GM12878 (cell line): ENCODE measurements around the gene GALNS. TPM values are rescaled to one million over a fixed set of nuclear protein-coding genes. Genes with fewer than 3 reads are reported as not detected.

Source experiments
- ATAC-seq: fragments of 200-7000 bp; cut with Tn5 transposase; 3 replicates; pipeline ENCODE4 v1.9.1; 2020; ENCODE audit warnings: mild to moderate bottlenecking, moderate library complexity
- BruUV-seq: library from RNA; stranded (reverse); fragments of 400-500 nt; replicated peaks from 2 replicates; lab custom pipeline; 2021; lab: Mats Ljungman, UMichigan
- CTCF ChIA-PET: fragments of 300-600 bp; sonication (Branson Sonifier 250); formaldehyde crosslinking; extraction: SDS; loops from one replicate; lab custom pipeline; 2021; ENCODE audit warnings: inconsistent platforms; lab: Yijun Ruan, JAX
- POLR2A ChIA-PET: fragments of 350-600 bp; formaldehyde crosslinking; extraction: SDS; loops from one replicate; lab custom pipeline; 2021; ENCODE audit warnings: inconsistent platforms; lab: Charles Lee
- RAD21 ChIA-PET: fragments of 300-600 bp; sonication (Branson Sonifier 250); formaldehyde crosslinking; loops from one replicate; lab custom pipeline; 2023; ENCODE audit warnings: antibody characterized with exemption; ENCODE audit not compliant: unreplicated experiment; lab: Charles Lee
- SMC1A ChIA-PET: fragments of 300-600 bp; sonication (Branson Sonifier 250); formaldehyde crosslinking; loops from one replicate; lab custom pipeline; 2023; ENCODE audit not compliant: unreplicated experiment, uncharacterized antibody; lab: Charles Lee
- DNase-seq: peaks from one replicate; pipeline ENCODE4 v3.0.0-alpha.2; 2011; ENCODE audit warnings: low read depth, low spot score
- FAIRE-seq: peaks from 3 replicates; lab custom pipeline; 2011; peaks lifted over from hg19 to GRCh38; lab: Jason Lieb, UNC
- H2AFZ ChIP-seq: 2 replicates; pipeline ENCODE4 v1.6.0; 2011; ENCODE audit warnings: low read depth, low read length, control low read depth; ENCODE audit not compliant: control insufficient read depth
- H3K27ac ChIP-seq: 2 replicates; pipeline ENCODE4 v1.5.1; 2011; ENCODE audit warnings: control low read depth; ENCODE audit not compliant: control insufficient read depth, insufficient read depth
- H3K27me3 ChIP-seq, 2 experiments: replicated peaks in 1 of 2; 2 replicates each; pipeline versions ENCODE4 v1.6.0 to v1.6.1; 2011; ENCODE audit warnings: low read length in 1 of 2; ENCODE audit not compliant: control insufficient read depth in 2 of 2, insufficient read depth in 2 of 2
- H3K36me3 ChIP-seq, 2 experiments: 2 replicates each; pipeline ENCODE4 v1.5.1; 2011; ENCODE audit warnings: low read length in 1 of 2; ENCODE audit not compliant: control insufficient read depth in 2 of 2, insufficient read depth in 2 of 2
- H3K4me1 ChIP-seq: 2 replicates; pipeline ENCODE4 v1.6.1; 2011; ENCODE audit warnings: mild to moderate bottlenecking, low read length, moderate library complexity, mixed read lengths; ENCODE audit not compliant: control insufficient read depth, insufficient read depth
- H3K4me2 ChIP-seq: 2 replicates; pipeline ENCODE4 v1.6.0; 2011; ENCODE audit warnings: control low read depth; ENCODE audit not compliant: control insufficient read depth, insufficient read depth
- H3K4me3 ChIP-seq: fragments of 200-600 bp; sonication (generic); 2 replicates; pipeline ENCODE4 v1.5.1; 2016
- H3K79me2 ChIP-seq: 2 replicates; pipeline ENCODE4 v1.6.0; 2011; ENCODE audit warnings: low read length; ENCODE audit not compliant: control insufficient read depth, insufficient read depth
- H3K9ac ChIP-seq: 2 replicates; pipeline ENCODE4 v1.8.0; 2011; ENCODE audit warnings: low read length, control low read depth, mixed read lengths; ENCODE audit not compliant: control insufficient read depth, insufficient read depth
- H3K9me3 ChIP-seq: replicated peaks from 3 replicates; pipeline ENCODE4 v1.5.1; 2011; ENCODE audit warnings: mild to moderate bottlenecking, low read length; ENCODE audit not compliant: control insufficient read depth, insufficient read depth
- H4K20me1 ChIP-seq: 2 replicates; pipeline ENCODE4 v1.6.0; 2011; ENCODE audit not compliant: control insufficient read depth, insufficient read depth
- E2F4 ChIP-seq: IDR thresholded peaks from 2 replicates; pipeline ENCODE4 v1.6.1; 2012; ENCODE audit warnings: low read depth, low read length, improper control_type of control experiment
- FOS ChIP-seq: IDR thresholded peaks from 3 replicates; pipeline ENCODE4 v1.6.1; 2011; ENCODE audit warnings: borderline replicate concordance; ENCODE audit not compliant: insufficient read length; ENCODE audit errors: extremely low read depth
- GATAD2B ChIP-seq: fragments of 450-650 bp; conservative IDR thresholded peaks from 2 replicates; pipeline ENCODE4 v1.6.1; 2017; ENCODE audit warnings: low read depth, mild to moderate bottlenecking, moderate library complexity
- IKZF2 ChIP-seq, 2 experiments: fragments of 450-650 bp; IDR thresholded peaks; 2 replicates each; pipeline ENCODE4 v1.6.1; 2017; ENCODE audit warnings: mild to moderate bottlenecking in 2 of 2, moderate library complexity in 2 of 2
- KLF5 ChIP-seq: fragments of 450-650 bp; IDR thresholded peaks from 2 replicates; pipeline ENCODE4 v1.6.1; 2014; ENCODE audit warnings: mild to moderate bottlenecking; ENCODE audit not compliant: partially characterized antibody
- MAX ChIP-seq: IDR thresholded peaks from 2 replicates; pipeline ENCODE4 v1.6.1; 2012; ENCODE audit warnings: low read depth, low read length, improper control_type of control experiment
- MEF2A ChIP-seq: IDR thresholded peaks from 2 replicates; pipeline ENCODE4 v1.6.1; 2011; ENCODE audit warnings: low read depth, mild to moderate bottlenecking, low read length, moderate library complexity; ENCODE audit not compliant: insufficient read depth
- MEF2B ChIP-seq: fragments of 450-650 bp; IDR thresholded peaks from 2 replicates; pipeline ENCODE4 v1.6.1; 2018; ENCODE audit warnings: mild to moderate bottlenecking, moderate library complexity; ENCODE audit not compliant: partially characterized antibody, poor library complexity, severe bottlenecking
- POU2F2 ChIP-seq: IDR thresholded peaks from 3 replicates; pipeline ENCODE4 v1.6.1; 2011; ENCODE audit warnings: low read depth, mild to moderate bottlenecking, low read length, borderline replicate concordance
- RB1 ChIP-seq: fragments of 450-650 bp; formaldehyde crosslinking; IDR thresholded peaks from 2 replicates; pipeline ENCODE4 v1.6.1; 2017; ENCODE audit warnings: mild to moderate bottlenecking, borderline replicate concordance
- SIX5 ChIP-seq: IDR thresholded peaks from 2 replicates; pipeline ENCODE4 v1.6.1; 2011; ENCODE audit warnings: mild to moderate bottlenecking, low read depth, low read length, moderate library complexity; ENCODE audit not compliant: severe bottlenecking
- SMC3 ChIP-seq: IDR thresholded peaks from 2 replicates; pipeline ENCODE4 v1.6.1; 2011; ENCODE audit warnings: low read length, improper control_type of control experiment, borderline replicate concordance
- STAT3 ChIP-seq: IDR thresholded peaks from 2 replicates; pipeline ENCODE4 v1.6.1; 2011; ENCODE audit warnings: low read depth, low read length, improper control_type of control experiment
- SUZ12 ChIP-seq: fragments of 200-600 bp; sonication (generic); IDR thresholded peaks from one replicate; pipeline ENCODE4 v1.6.1; 2018; ENCODE audit warnings: antibody characterized with exemption, mild to moderate bottlenecking; ENCODE audit not compliant: unreplicated experiment
- ZSCAN29 ChIP-seq: fragments of 450-650 bp; IDR thresholded peaks from 2 replicates; pipeline ENCODE4 v1.6.1; 2017; ENCODE audit warnings: mild to moderate bottlenecking, moderate library complexity
- WGBS: methylation state at CpG from one replicate; pipeline ENCODE4 v1.1.6; 2016; ENCODE audit warnings: low lambda C conversion rate; ENCODE audit not compliant: insufficient replicate concordance, insufficient coverage; ENCODE audit errors: missing lambda C conversion rate; 5-methylcytosine and 5-hydroxymethylcytosine counted together
- in situ Hi-C: fragments of 300-500 bp; cut with MboI; formaldehyde crosslinking; loops from 9 replicates; pipeline ENCODE4 v1.14.3; 2018; ENCODE audit warnings: mixed read lengths
- intact Hi-C: fragments of 100-400 bp; cut with micrococcal nuclease; formaldehyde crosslinking; loops from one replicate; pipeline ENCODE4 v1.14.2; 2022; ENCODE audit not compliant: unreplicated experiment
- polyA plus RNA-seq, 11 experiments: library from polyadenylated mRNA; depleted of rRNA in 4 of 11; unstranded in 6 of 11; stranded (reverse) in 5 of 11; fragments of >200 nt; fragmentation: Nextera tagmentation in 4 of 11; fragmentation: Illumina TruSeq in 1 of 11; extraction: Ambion mirVana in 4 of 11; extraction: Trizol in 1 of 11; gene quantifications; 1 replicate in 1 of 11; 2 replicates in 10 of 11; pipeline versions ENCODE4 v1.2.1 to v1.2.3, GENCODE V29; 2011 to 2016; ENCODE audit warnings: inconsistent platforms in 2 of 11, missing spikeins in 2 of 11, low read depth in 1 of 11
- total RNA-seq, 4 experiments: library from RNA; depleted of rRNA in 3 of 4; stranded (reverse); fragments of >200 nt in 3 of 4; fragmentation: Illumina TruSeq in 1 of 4; extraction: Trizol in 1 of 4; gene quantifications; 2 replicates each; pipeline versions ENCODE4 v1.2.1 to v1.2.3, GENCODE V29; 2013 to 2021
- TF ChIP-seq, protein P1 (sequence below): IDR thresholded peaks from 2 replicates; pipeline ENCODE4 v1.6.1; 2012; ENCODE audit warnings: improper control_type of control experiment, low read depth, low read length; ENCODE audit not compliant: insufficient replicate concordance

Gene GALNS
- total and polyA plus RNA-seq, 10 of the 15 experiments (the other 5 are each of a cell fraction or from before 2014, with no cell fraction given): 0.37 to 12.4 (median 5.3) TPM

GRCh38 chr16:88770461-88771293, 86.1 kb downstream of the GALNS start:
- Histone ChIP-seq H3K4me2 (peak overlapping the region; percentile 48; the same call in 1 of the 2 replicates), H4K20me1 (no peaks in the 10 kb centered on the region; the same call in 1 of the 2 replicates), H3K9ac (no peak overlapping the region), H3K79me2 (peaks cover 64% of the 10 kb centered on the region), H3K4me1 (peaks cover 28% of the 10 kb centered on the region), H3K27ac (no peak overlapping the region), H3K9me3 (no peaks in the 10 kb centered on the region), H3K36me3 (peaks cover 3 to 4% of the 10 kb centered on the region in 2 experiments; a peak in 2 of 4 replicates), H2AFZ (peak overlapping the region; percentile 23; the same call in 1 of the 2 replicates), H3K27me3 (no peaks in the 10 kb centered on the region), H3K4me3 (no peak overlapping the region)
- FAIRE-seq: no peak
- ChIA-PET SMC1A (interaction anchor here (1.1 kb wide), 1 partner anchor 12 kb away, joined by 4 read pairs; no protein-coding TSS in a partner anchor), POLR2A (interaction anchor here (0.7 kb wide), 1 partner anchor 52 kb away, joined by 6 read pairs; no protein-coding TSS in a partner anchor), RAD21 (no interaction called here), CTCF (interaction anchor here (1.3 kb wide), 1 partner anchor 26 kb away, joined by 5 read pairs; no protein-coding TSS in a partner anchor)
- intact Hi-C loops (no loop called here), in situ Hi-C loops (no loop called here)
- no TSS peak for BruUV-seq
- peak; percentile 42 for ATAC-seq
- WGBS: 79% methylated on average over 41 of the region's 41 CpGs
- DNase-seq: no peak
- TF ChIP-seq, protein P1, sequence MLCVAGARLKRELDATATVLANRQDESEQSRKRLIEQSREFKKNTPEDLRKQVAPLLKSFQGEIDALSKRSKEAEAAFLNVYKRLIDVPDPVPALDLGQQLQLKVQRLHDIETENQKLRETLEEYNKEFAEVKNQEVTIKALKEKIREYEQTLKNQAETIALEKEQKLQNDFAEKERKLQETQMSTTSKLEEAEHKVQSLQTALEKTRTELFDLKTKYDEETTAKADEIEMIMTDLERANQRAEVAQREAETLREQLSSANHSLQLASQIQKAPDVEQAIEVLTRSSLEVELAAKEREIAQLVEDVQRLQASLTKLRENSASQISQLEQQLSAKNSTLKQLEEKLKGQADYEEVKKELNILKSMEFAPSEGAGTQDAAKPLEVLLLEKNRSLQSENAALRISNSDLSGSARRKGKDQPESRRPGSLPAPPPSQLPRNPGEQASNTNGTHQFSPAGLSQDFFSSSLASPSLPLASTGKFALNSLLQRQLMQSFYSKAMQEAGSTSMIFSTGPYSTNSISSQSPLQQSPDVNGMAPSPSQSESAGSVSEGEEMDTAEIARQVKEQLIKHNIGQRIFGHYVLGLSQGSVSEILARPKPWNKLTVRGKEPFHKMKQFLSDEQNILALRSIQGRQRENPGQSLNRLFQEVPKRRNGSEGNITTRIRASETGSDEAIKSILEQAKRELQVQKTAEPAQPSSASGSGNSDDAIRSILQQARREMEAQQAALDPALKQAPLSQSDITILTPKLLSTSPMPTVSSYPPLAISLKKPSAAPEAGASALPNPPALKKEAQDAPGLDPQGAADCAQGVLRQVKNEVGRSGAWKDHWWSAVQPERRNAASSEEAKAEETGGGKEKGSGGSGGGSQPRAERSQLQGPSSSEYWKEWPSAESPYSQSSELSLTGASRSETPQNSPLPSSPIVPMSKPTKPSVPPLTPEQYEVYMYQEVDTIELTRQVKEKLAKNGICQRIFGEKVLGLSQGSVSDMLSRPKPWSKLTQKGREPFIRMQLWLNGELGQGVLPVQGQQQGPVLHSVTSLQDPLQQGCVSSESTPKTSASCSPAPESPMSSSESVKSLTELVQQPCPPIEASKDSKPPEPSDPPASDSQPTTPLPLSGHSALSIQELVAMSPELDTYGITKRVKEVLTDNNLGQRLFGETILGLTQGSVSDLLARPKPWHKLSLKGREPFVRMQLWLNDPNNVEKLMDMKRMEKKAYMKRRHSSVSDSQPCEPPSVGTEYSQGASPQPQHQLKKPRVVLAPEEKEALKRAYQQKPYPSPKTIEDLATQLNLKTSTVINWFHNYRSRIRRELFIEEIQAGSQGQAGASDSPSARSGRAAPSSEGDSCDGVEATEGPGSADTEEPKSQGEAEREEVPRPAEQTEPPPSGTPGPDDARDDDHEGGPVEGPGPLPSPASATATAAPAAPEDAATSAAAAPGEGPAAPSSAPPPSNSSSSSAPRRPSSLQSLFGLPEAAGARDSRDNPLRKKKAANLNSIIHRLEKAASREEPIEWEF: no peak
- no peak for TF ChIP-seq ZSCAN29
- TF ChIP-seq STAT3: no peak
- TF ChIP-seq FOS: no peak
- TF ChIP-seq MEF2B: no peak
- no peak for TF ChIP-seq E2F4
- no peak for TF ChIP-seq IKZF2 (IDR thresholded peaks at IDR 0.05)
- TF ChIP-seq GATAD2B: no peak
- TF ChIP-seq SMC3: no peak
- TF ChIP-seq SUZ12: no peak
- TF ChIP-seq SIX5: no peak
- no peak for TF ChIP-seq MEF2A
- no peak for TF ChIP-seq RB1
- no peak for TF ChIP-seq POU2F2
- TF ChIP-seq MAX: no peak
- no peak for TF ChIP-seq KLF5
